HFFc6 (cell line): ENCODE results near the gene LRFN2. TPM values are rescaled to one million over a fixed set of nuclear protein-coding genes. Genes with fewer than 3 reads are reported as not detected.

ENCODE experiments used
- DNase-seq: peaks from one replicate; pipeline ENCODE4 v3.0.0-alpha.2; 2018
- H3K27ac Mint-ChIP-seq: 2 replicates; pipeline ENCODE4 v1.8.0; 2020; ENCODE audit warnings: mild to moderate bottlenecking, mixed read lengths
- H3K27me3 Mint-ChIP-seq: 2 replicates; pipeline ENCODE4 v1.8.0; 2021; ENCODE audit warnings: mild to moderate bottlenecking, moderate library complexity, mixed read lengths; ENCODE audit not compliant: insufficient read depth
- H3K36me3 Mint-ChIP-seq: 2 replicates; pipeline ENCODE4 v1.8.0; 2021; ENCODE audit warnings: low read depth, mixed read lengths
- H3K4me1 Mint-ChIP-seq: 2 replicates; pipeline ENCODE4 v1.8.0; 2020; ENCODE audit warnings: low read depth, mixed read lengths
- H3K4me3 Mint-ChIP-seq: 2 replicates; pipeline ENCODE4 v1.8.0; 2020; ENCODE audit warnings: mild to moderate bottlenecking, moderate library complexity, mixed read lengths
- H3K9me3 Mint-ChIP-seq: 2 replicates; pipeline ENCODE4 v1.8.0; 2020; ENCODE audit warnings: mild to moderate bottlenecking, mixed read lengths
- total RNA-seq, 6 experiments: library from RNA; stranded (reverse); fragmentation: NEBNext Ultra II Directional; extraction: Animal tissue kit (Norgen Biotek cat#: 25700); gene quantifications; 2 replicates in 1 of 6; 3 replicates in 5 of 6; pipeline ENCODE4 v1.2.3, GENCODE V29; 2021
- TF ChIP-seq, protein P1 (sequence below): fragments of 200-600 bp; sonication (generic); IDR thresholded peaks from 2 replicates; pipeline ENCODE4 v1.5.0; 2021; ENCODE audit warnings: antibody characterized with exemption, mild to moderate bottlenecking

Gene LRFN2
- total RNA-seq, 6 experiments from 2014 or later: not detected

- no peak overlapping the region for H3K27ac Mint-ChIP-seq
- no peaks in the 10 kb centered on the region for H3K4me1 Mint-ChIP-seq
- DNase-seq: no peak
- peaks cover 4% of the 10 kb centered on the region; the same call in 1 of the 2 replicates for H3K27me3 Mint-ChIP-seq
- H3K36me3 Mint-ChIP-seq: 0 out of 2 replicates have a peak, but pooled peaks cover 6% of the 10 kb centered on the region
- H3K4me3 Mint-ChIP-seq: no peak overlapping the region
- TF ChIP-seq, protein P1, sequence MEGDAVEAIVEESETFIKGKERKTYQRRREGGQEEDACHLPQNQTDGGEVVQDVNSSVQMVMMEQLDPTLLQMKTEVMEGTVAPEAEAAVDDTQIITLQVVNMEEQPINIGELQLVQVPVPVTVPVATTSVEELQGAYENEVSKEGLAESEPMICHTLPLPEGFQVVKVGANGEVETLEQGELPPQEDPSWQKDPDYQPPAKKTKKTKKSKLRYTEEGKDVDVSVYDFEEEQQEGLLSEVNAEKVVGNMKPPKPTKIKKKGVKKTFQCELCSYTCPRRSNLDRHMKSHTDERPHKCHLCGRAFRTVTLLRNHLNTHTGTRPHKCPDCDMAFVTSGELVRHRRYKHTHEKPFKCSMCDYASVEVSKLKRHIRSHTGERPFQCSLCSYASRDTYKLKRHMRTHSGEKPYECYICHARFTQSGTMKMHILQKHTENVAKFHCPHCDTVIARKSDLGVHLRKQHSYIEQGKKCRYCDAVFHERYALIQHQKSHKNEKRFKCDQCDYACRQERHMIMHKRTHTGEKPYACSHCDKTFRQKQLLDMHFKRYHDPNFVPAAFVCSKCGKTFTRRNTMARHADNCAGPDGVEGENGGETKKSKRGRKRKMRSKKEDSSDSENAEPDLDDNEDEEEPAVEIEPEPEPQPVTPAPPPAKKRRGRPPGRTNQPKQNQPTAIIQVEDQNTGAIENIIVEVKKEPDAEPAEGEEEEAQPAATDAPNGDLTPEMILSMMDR: no peak
- peaks cover 50% of the 10 kb centered on the region for H3K9me3 Mint-ChIP-seq
Observed at GRCh38 chr6:40427196-40427595, 160.0 kb downstream of the LRFN2 start.

DNA sequence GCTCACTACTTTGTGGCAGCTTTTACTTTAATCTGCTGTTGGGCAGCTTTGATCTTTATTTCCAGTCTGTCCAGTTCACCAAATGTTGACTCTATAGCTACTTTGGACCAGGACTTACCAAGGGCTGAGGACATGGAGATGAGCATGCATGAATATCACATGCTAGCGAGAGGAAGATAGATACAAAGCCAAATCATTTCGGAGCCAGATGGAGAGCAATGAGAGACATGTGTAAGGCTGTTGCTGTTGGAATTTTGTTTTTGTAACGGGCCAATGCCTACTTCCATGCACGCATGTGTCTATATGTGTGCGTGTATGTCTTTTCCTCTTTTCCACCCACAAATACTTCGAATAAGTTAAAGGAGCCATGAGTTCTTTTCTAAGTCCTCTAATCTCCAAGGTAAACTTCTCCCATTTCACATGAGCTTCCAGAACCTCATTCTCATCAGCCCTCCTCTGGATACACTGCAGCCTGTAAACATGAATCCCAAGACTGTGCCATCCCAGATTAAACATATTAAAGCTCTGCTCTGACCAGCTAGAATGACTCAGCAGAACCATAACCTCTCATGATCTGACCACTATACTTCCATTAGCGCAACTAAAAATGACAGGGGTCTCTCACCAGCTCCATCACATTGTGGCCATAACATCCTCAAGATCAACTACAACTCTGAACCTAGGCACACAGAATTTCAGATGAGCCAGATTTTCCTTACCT lies 160.7 kb downstream of the LRFN2 start:
- TF ChIP-seq, protein P1: no peak
- Mint-ChIP-seq H3K27me3 (peaks cover 4% of the 10 kb centered on the region; the same call in 1 of the 2 replicates), H3K9me3 (peaks cover 47% of the 10 kb centered on the region), H3K4me1 (no peaks in the 10 kb centered on the region), H3K27ac (no peak overlapping the region), H3K36me3 (0 out of 2 replicates have a peak, but pooled peaks cover 6% of the 10 kb centered on the region), H3K4me3 (no peak overlapping the region)
- DNase-seq: no peak

- TF ChIP-seq, protein P1: no peak
- 0 out of 2 replicates have a peak, but pooled peaks cover 6% of the 10 kb centered on the region for H3K36me3 Mint-ChIP-seq
- H3K4me3 Mint-ChIP-seq: no peak overlapping the region
- no peaks in the 10 kb centered on the region for H3K4me1 Mint-ChIP-seq
- no peak for DNase-seq
- peaks cover 2% of the 10 kb centered on the region; the same call in 1 of the 2 replicates for H3K27me3 Mint-ChIP-seq
- no peak overlapping the region for H3K27ac Mint-ChIP-seq
- peaks cover 45% of the 10 kb centered on the region for H3K9me3 Mint-ChIP-seq
Observed at GRCh38 chr6:40425192-40425919, 161.8 kb downstream of the LRFN2 start.

DNA sequence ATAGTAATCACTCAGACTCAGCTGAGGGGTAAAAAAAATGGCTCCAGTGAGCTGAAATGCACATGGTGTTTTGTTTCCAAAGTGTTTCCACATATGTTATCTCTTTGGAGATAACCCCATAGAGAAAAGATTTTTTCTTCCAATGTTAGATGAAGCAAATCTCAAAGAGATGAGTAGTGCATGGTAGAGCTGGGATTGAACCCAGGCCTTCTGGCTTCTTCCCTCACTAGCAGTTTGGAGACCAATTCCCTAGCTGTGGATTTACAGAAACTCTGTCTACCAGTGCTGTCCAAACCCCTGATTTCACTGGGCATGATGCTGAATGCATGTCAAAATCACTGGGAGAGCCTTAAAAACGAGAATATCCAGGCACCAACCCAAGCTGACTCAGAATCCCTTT lies 165.1 kb downstream of the LRFN2 start:
- TF ChIP-seq, protein P1: no peak
- no peak for DNase-seq
- Mint-ChIP-seq H3K36me3 (0 out of 2 replicates have a peak, but pooled peaks cover 6% of the 10 kb centered on the region), H3K4me1 (no peaks in the 10 kb centered on the region), H3K9me3 (peaks cover 71% of the 10 kb centered on the region), H3K4me3 (no peak overlapping the region), H3K27me3 (no peaks in the 10 kb centered on the region), H3K27ac (no peak overlapping the region)

GRCh38 chr6:40419946-40420728 lies 167.0 kb downstream of the LRFN2 start:
- TF ChIP-seq, protein P1: no peak
- Mint-ChIP-seq H3K4me1 (no peaks in the 10 kb centered on the region), H3K9me3 (peaks cover 72% of the 10 kb centered on the region), H3K27me3 (no peaks in the 10 kb centered on the region; the same call in 1 of the 2 replicates), H3K4me3 (no peak overlapping the region), H3K36me3 (0 out of 2 replicates have a peak, but pooled peaks cover under 1% of the 10 kb centered on the region), H3K27ac (no peak overlapping the region)
- DNase-seq: no peak
